Measurements from ENCODE around the gene TBKBP1.

The TBKBP1 gene

DNA sequence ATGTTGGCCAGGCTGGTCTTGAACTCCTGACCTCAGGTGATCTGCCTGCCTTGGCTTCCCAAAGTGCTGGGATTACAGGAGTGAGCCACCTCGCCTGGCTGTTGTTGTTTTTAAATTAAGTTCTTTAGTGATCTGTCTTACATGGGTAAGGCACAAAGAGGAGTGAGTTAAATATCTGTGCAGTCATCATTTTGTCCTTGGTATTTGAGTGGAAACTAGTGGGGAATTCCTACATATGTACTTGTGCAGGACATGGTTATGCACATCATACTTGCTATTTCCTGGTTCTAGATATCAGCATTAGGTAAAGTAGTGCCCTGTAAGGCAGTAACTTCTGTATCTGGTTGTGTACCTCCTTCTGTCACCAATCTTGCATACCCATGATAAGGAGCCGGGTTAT lies 40.5 kb upstream of the TBKBP1 start:
- peaks cover 75 to 78% of the 10 kb centered on the region in 2 experiments for H3K36me3 ChIP-seq (ENCODE audit: control insufficient read depth in 2 of 2, insufficient read depth in 1 of 2, low read length in 2 of 2)
- no peak overlapping the region for H3K27ac ChIP-seq (ENCODE audit: extremely low read depth, low read depth, low read length)
- POLR2A ChIA-PET, result interaction anchor here (0.6 to 1.0 kb wide), 4 partner anchors 9 to 365 kb away, joined by 3 to 6 read pairs (median 4); no protein-coding TSS in a partner anchor
- CTCF ChIA-PET, result interaction anchor here (0.7 to 3.5 kb wide), 3 partner anchors 11 to 151 kb away, joined by 3 to 17 read pairs (median 4); no protein-coding TSS in a partner anchor
- TF ChIP-seq ZNF792 (tag by site-specific recombination; IDR thresholded peaks at IDR 0.05) (no peak), ZEB2 (tag by site-specific recombination; IDR thresholded peaks at IDR 0.05) (no peak), ZNF529 (tag by site-specific recombination; IDR thresholded peaks at IDR 0.05; ENCODE audit: insufficient replicate concordance) (no peak), ZNF600 (tag by site-specific recombination; IDR thresholded peaks at IDR 0.05) (peak; percentile 36; the same call in 1 of the 2 replicates), ZSCAN18 (tag by site-specific recombination; IDR thresholded peaks at IDR 0.05) (no peak)
- no peaks in the 10 kb centered on the region for H3K9me3 ChIP-seq (ENCODE audit: control insufficient read depth, insufficient read depth, low read depth, low read length)
- H3K4me1 ChIP-seq (ENCODE audit: control insufficient read depth, insufficient read depth, low read length), result peaks cover 12% of the 10 kb centered on the region
- H3K4me3 ChIP-seq (ENCODE audit: low read depth, low read length), result no peak overlapping the region

DNA sequence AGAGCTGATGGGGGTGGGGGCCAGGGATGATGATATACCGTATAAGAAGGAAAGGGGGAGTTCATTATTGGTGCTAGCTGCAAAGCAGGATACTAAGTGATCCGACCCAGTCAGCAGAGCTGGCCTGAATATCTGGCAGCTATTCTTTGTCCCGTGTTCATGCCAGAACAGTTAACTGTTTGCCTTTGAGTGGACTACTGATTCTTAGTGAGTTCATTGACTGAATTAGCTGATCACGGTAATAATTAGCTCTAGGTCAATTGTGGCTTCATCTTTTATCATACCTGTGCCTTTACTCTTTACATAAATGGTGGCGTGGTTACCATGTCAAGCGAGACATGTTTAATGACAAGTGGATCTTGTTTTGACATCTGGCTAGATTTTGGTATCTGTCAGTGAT lies 39.0 kb upstream of the TBKBP1 start:
- peaks cover 90 to 92% of the 10 kb centered on the region in 2 experiments for H3K36me3 ChIP-seq (ENCODE audit: control insufficient read depth in 2 of 2, insufficient read depth in 1 of 2, low read length in 2 of 2)
- H3K27ac ChIP-seq (ENCODE audit: extremely low read depth, low read depth, low read length), result no peak overlapping the region
- no peak overlapping the region for H3K4me3 ChIP-seq (ENCODE audit: low read depth, low read length)
- ChIA-PET POLR2A (interaction anchor here (0.7 to 1.6 kb wide), 3 partner anchors 9 to 53 kb away, joined by 6 to 10 read pairs (median 9); no protein-coding TSS in a partner anchor), CTCF (interaction anchor here (0.7 to 3.5 kb wide), 4 partner anchors 9 to 40 kb away, joined by 3 to 17 read pairs (median 4); no protein-coding TSS in a partner anchor)
- H3K9me3 ChIP-seq (ENCODE audit: control insufficient read depth, insufficient read depth, low read depth, low read length), result no peaks in the 10 kb centered on the region
- peaks cover 8% of the 10 kb centered on the region for H3K4me1 ChIP-seq (ENCODE audit: control insufficient read depth, insufficient read depth, low read length)
- TF ChIP-seq ZNF132 (tag by site-specific recombination; IDR thresholded peaks at IDR 0.05; ENCODE audit: borderline replicate concordance) (no peak), HOXA7 (CRISPR knock-in tag; IDR thresholded peaks at IDR 0.05; ENCODE audit: borderline replicate concordance) (no peak), KLF9 (tag by site-specific recombination; IDR thresholded peaks at IDR 0.05; ENCODE audit: low read depth) (no peak), MZF1 (tag by site-specific recombination; IDR thresholded peaks at IDR 0.05; ENCODE audit: borderline replicate concordance) (no peak), ZNF518A (tag by site-specific recombination; conservative IDR thresholded peaks at IDR 0.05; ENCODE audit: low read depth) (no peak), SP3 (tag by site-specific recombination; IDR thresholded peaks at IDR 0.05) (no peak), ZNF610 (tag by site-specific recombination; IDR thresholded peaks at IDR 0.05; ENCODE audit: borderline replicate concordance) (no peak), EGR2 (tag by site-specific recombination; IDR thresholded peaks at IDR 0.05; ENCODE audit: low read depth) (no peak), ZNF324 (tag by site-specific recombination; IDR thresholded peaks at IDR 0.05) (no peak), ZNF280D (tag by site-specific recombination; IDR thresholded peaks at IDR 0.05) (no peak), ZNF785 (tag by site-specific recombination; IDR thresholded peaks at IDR 0.05) (no peak), ZNF138 (tag by site-specific recombination; IDR thresholded peaks at IDR 0.05; ENCODE audit: borderline replicate concordance) (no peak), ZBTB1 (tag by site-specific recombination; IDR thresholded peaks at IDR 0.05) (no peak), MEIS1 (CRISPR knock-in tag; IDR thresholded peaks at IDR 0.05; ENCODE audit: borderline replicate concordance) (no peak)
- TF ChIP-seq, protein P1, sequence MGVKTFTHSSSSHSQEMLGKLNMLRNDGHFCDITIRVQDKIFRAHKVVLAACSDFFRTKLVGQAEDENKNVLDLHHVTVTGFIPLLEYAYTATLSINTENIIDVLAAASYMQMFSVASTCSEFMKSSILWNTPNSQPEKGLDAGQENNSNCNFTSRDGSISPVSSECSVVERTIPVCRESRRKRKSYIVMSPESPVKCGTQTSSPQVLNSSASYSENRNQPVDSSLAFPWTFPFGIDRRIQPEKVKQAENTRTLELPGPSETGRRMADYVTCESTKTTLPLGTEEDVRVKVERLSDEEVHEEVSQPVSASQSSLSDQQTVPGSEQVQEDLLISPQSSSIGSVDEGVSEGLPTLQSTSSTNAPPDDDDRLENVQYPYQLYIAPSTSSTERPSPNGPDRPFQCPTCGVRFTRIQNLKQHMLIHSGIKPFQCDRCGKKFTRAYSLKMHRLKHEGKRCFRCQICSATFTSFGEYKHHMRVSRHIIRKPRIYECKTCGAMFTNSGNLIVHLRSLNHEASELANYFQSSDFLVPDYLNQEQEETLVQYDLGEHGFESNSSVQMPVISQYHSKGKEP (tag by site-specific recombination; IDR thresholded peaks at IDR 0.05), result no peak
